Stomach (tissue), 19 donors: ENCODE results near the gene KDM4E. TPM values are rescaled to one million over a fixed set of nuclear protein-coding genes. Genes with fewer than 3 reads are reported as not detected.

Experiments used
- DNase-seq, 2 donors: peaks; one replicate each; pipeline versions ENCODE4 v3.0.0 to v3.0.0-alpha.2; 2013 to 2019
- H3K27ac ChIP-seq, 5 donors: fragments of 200-600 bp in 4 of 5; sonication (generic) in 4 of 5; one replicate each; pipeline ENCODE4 v1.5.1; 2013 to 2019; ENCODE audit warnings: mild to moderate bottlenecking in 1 of 5, moderate library complexity in 1 of 5
- H3K27me3 ChIP-seq, 3 donors: fragments of 200-600 bp; sonication (generic); one replicate each; pipeline ENCODE4 v1.5.1; 2017 to 2019; ENCODE audit warnings: mixed run types in 1 of 3
- H3K36me3 ChIP-seq, 4 donors: fragments of 200-600 bp; sonication (generic); 1 replicate in 3 of 4; 2 replicates in 1 of 4; pipeline ENCODE4 v1.5.1; 2016 to 2019
- H3K4me1 ChIP-seq, 4 donors: fragments of 200-600 bp; sonication (generic); one replicate each; pipeline ENCODE4 v1.5.1; 2016 to 2019
- H3K4me3 ChIP-seq, 4 donors: fragments of 200-600 bp; sonication (generic) in 3 of 4; one replicate each; pipeline ENCODE4 v1.5.1; 2016 to 2019; ENCODE audit warnings: mild to moderate bottlenecking in 1 of 4
- H3K9me3 ChIP-seq, 4 donors: fragments of 200-600 bp; sonication (generic); one replicate each; pipeline ENCODE4 v1.5.1; 2016 to 2019
- EP300 ChIP-seq: sonication (generic); formaldehyde crosslinking; IDR thresholded peaks from one replicate; pipeline ENCODE4 v1.6.1; 2017; ENCODE audit warnings: antibody characterized with exemption
- POLR2A ChIP-seq, 4 donors: fragments of 450-650 bp; IDR thresholded peaks; one replicate each; pipeline ENCODE4 v1.6.1; 2016; ENCODE audit warnings: antibody characterized with exemption in 4 of 4, control low read depth in 2 of 4, mild to moderate bottlenecking in 1 of 4, moderate library complexity in 1 of 4
- POLR2AphosphoS5 ChIP-seq, 3 donors: sonication (generic); formaldehyde crosslinking; IDR thresholded peaks; one replicate each; pipeline ENCODE4 v1.6.1; 2016; ENCODE audit warnings: antibody characterized with exemption in 3 of 3
- WGBS, 5 donors: extraction: QIAGEN DNeasy Blood & Tissue Kit in 3 of 5; methylation state at CpG; one replicate each; pipeline versions ENCODE4 v1.1.5 to v1.1.7; 2013 to 2018; 5-methylcytosine and 5-hydroxymethylcytosine counted together
- intact Hi-C: fragments of 100-400 bp; cut with DNase I; formaldehyde crosslinking; loops from one replicate; pipeline ENCODE4 v1.15.1; 2023; ENCODE audit warnings: low total_unique reads
- long read RNA-seq, 10 donors: transcript quantifications; one replicate each; lab custom pipeline, GENCODE V29; 2026
- polyA plus RNA-seq, 3 donors: library from polyadenylated mRNA; stranded (reverse); fragments of 200-250 nt; gene quantifications; one replicate each; pipeline ENCODE4 v1.2.3, GENCODE V29; 2013
- total RNA-seq, 5 donors: library from RNA; depleted of rRNA; stranded (reverse); fragments of >200 nt; gene quantifications; one replicate each; pipeline versions ENCODE4 v1.1.0 to v1.2.3, GENCODE V29; 2014 to 2016
- TF ChIP-seq, protein P1 (sequence below), 7 experiments: fragments of 450-650 bp in 4 of 7; fragments of 200-600 bp in 3 of 7; sonication (generic) in 3 of 7; IDR thresholded peaks; one replicate each; pipeline ENCODE4 v1.5.1; 2016 to 2019; ENCODE audit warnings: antibody characterized with exemption in 7 of 7, control low read depth in 2 of 7, mild to moderate bottlenecking in 1 of 7
- donor health status: healthy with polysubstance abuse.
- donor health status: Bipolar disorder and iron deficiency.
- donor health status: healthy.

Gene KDM4E
- total RNA-seq (not detected), polyA plus RNA-seq (not detected)
- long read RNA-seq, donor 1 = 0 reads
- long read RNA-seq, donor 2, partial matches to known transcripts = 0 of 1 reads
- long read RNA-seq, donor 2, other reads (novel, unspliced or antisense) = 0 of 1 reads
- long read RNA-seq, donor 3 = 0 reads
- long read RNA-seq, donor 4 = 0 reads
- long read RNA-seq, donor 5 = 0 reads
- long read RNA-seq, donor 6, partial matches to known transcripts = 0 of 1 reads
- long read RNA-seq, donor 6, other reads (novel, unspliced or antisense) = 0 of 1 reads
- long read RNA-seq, donor 7 = 0 reads
- long read RNA-seq, donor 8 = 0 reads
- long read RNA-seq, donor 9 = 0 reads
- long read RNA-seq, donor 10 = 0 reads

DNA sequence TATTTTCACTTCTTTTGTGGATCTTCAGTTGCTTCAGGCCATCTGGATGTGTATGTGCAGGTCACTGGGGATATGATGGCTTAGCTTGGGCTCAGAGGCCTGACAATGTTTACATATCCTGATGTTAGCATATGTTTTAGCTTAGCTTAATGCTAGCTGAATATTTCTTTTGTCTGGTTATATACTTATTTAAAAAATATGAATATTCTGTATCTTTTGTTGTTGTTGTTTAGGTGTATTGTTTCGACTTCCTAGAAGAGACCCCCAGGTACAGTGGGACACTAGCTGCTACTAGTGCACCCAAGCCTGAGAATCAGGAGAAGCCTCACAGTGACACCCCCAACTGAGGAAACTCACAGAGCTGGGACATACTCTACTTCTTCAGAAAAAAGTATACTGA, at the start of gene KDM4E:
Gene KDM4E, plus strand, starts transcription at position 301 of the 400 bp plus-strand sequence. CDS start 300 bp downstream, outside the sequence.
- no peaks in the 10 kb centered on the region for H3K9me3 ChIP-seq
- H3K4me3 ChIP-seq = no peak within 1 kb of the TSS
- no peaks in the 10 kb centered on the region for H3K36me3 ChIP-seq
- H3K27me3 ChIP-seq = no peaks in the 10 kb centered on the region
- 89 to 100% (median 93%) methylated on average over 1 of the region's 1 CpG for WGBS, 5 donors
- intact Hi-C loops = no loop called here
- H3K4me1 ChIP-seq = no peaks in the 10 kb centered on the region
- no peak within 1 kb of the TSS for H3K27ac ChIP-seq
- no peak for DNase-seq
- TF ChIP-seq POLR2A (IDR thresholded peaks at IDR 0.05) = no peak

GRCh38 chr11:94975599-94975998, 49.5 kb upstream of the KDM4E start:
- Histone ChIP-seq H3K36me3 (peaks cover 3 to 15% (median 14%) of the 10 kb centered on the region in 4 donors), H3K27me3 (no peaks in the 10 kb centered on the region), H3K4me1 (peaks cover 13 to 31% (median 24%) of the 10 kb centered on the region in 4 donors), H3K4me3 (no peak overlapping the region), H3K9me3 (no peaks in the 10 kb centered on the region), H3K27ac (no peak overlapping the region)
- 89 to 93% (median 91%) methylated on average over 1 of the region's 1 CpG for WGBS, 5 donors
- intact Hi-C loops = no loop called here
- no peak for TF ChIP-seq POLR2A (IDR thresholded peaks at IDR 0.05)
- DNase-seq = no peak

GRCh38 chr11:94987378-94987777, 37.7 kb upstream of the KDM4E start:
- WGBS, 5 donors = 66 to 76% (median 70%) methylated on average over 4 of the region's 4 CpGs
- Histone ChIP-seq H3K36me3 (no peaks in the 10 kb centered on the region), H3K4me1 (no peaks in the 10 kb centered on the region), H3K27me3 (no peaks in the 10 kb centered on the region), H3K4me3 (no peak overlapping the region), H3K9me3 (no peaks in the 10 kb centered on the region), H3K27ac (no peak overlapping the region)
- no peak for DNase-seq
- intact Hi-C loops = no loop called here
- TF ChIP-seq EP300 (no peak), POLR2AphosphoS5 (IDR thresholded peaks at IDR 0.05) (no peak), POLR2A (IDR thresholded peaks at IDR 0.05) (no peak)
- TF ChIP-seq, protein P1, sequence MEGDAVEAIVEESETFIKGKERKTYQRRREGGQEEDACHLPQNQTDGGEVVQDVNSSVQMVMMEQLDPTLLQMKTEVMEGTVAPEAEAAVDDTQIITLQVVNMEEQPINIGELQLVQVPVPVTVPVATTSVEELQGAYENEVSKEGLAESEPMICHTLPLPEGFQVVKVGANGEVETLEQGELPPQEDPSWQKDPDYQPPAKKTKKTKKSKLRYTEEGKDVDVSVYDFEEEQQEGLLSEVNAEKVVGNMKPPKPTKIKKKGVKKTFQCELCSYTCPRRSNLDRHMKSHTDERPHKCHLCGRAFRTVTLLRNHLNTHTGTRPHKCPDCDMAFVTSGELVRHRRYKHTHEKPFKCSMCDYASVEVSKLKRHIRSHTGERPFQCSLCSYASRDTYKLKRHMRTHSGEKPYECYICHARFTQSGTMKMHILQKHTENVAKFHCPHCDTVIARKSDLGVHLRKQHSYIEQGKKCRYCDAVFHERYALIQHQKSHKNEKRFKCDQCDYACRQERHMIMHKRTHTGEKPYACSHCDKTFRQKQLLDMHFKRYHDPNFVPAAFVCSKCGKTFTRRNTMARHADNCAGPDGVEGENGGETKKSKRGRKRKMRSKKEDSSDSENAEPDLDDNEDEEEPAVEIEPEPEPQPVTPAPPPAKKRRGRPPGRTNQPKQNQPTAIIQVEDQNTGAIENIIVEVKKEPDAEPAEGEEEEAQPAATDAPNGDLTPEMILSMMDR (IDR thresholded peaks at IDR 0.05) = no peak

- no peak for TF ChIP-seq POLR2AphosphoS5 (IDR thresholded peaks at IDR 0.05)
- TF ChIP-seq POLR2A (IDR thresholded peaks at IDR 0.05) = no peak
- TF ChIP-seq, protein P1 (IDR thresholded peaks at IDR 0.05) = no peak
- TF ChIP-seq EP300 = no peak
- 64 to 92% (median 76%) methylated on average over 1 of the region's 1 CpG for WGBS, 5 donors
- Histone ChIP-seq H3K36me3 (no peaks in the 10 kb centered on the region), H3K27ac (no peak overlapping the region), H3K4me1 (no peaks in the 10 kb centered on the region), H3K4me3 (no peak overlapping the region), H3K9me3 (no peaks in the 10 kb centered on the region), H3K27me3 (no peaks in the 10 kb centered on the region)
- DNase-seq = no peak
- intact Hi-C loops = no loop called here
These were observed 36.3 kb upstream of the KDM4E start for GRCh38 chr11:94988748-94989147.

DNA sequence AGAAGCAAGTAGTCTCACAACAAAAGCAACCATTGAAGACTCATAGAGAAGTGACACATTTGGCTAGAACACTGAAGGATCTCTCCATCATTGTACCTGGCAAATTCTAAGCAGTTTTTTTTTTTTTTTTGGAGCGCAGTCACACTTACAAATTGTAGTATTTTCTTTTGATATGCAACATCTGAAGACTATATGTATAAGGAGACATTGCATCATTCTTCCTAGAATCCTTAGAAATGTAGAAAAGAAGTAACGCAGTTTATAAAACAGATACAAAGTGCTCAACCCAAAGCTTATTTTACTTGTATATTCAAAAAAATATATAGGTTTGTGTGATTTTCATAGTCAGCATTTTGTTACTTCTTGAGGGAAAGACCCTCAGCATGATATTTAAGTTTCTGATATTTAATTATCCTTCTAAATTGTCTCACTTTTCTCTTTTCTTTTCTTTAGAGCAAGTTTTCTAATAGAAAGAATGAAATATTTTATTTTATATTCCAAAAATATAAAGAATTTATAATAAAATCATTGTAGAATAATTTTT, 31.6 kb upstream of the KDM4E start:
- Histone ChIP-seq H3K4me3 (no peak overlapping the region), H3K27me3 (no peaks in the 10 kb centered on the region), H3K4me1 (no peaks in the 10 kb centered on the region), H3K9me3 (no peaks in the 10 kb centered on the region), H3K36me3 (peaks cover 0 to 9% (median 0%) of the 10 kb centered on the region in 4 donors), H3K27ac (no peak overlapping the region)
- intact Hi-C loops = no loop called here
- TF ChIP-seq POLR2AphosphoS5 (IDR thresholded peaks at IDR 0.05) (no peak), EP300 (no peak), POLR2A (IDR thresholded peaks at IDR 0.05) (no peak)
- TF ChIP-seq, protein P1 (IDR thresholded peaks at IDR 0.05) = no peak
- WGBS, 5 donors = 88 to 97% (median 96%) methylated on average over 2 of the region's 2 CpGs
- no peak for DNase-seq
